OCI-LY7 (cell line): Measurements from ENCODE around the gene GLTP.

Experiments used
- EZH2phosphoT487 ChIP-seq: fragments of 200-600 bp; sonication (generic); IDR thresholded peaks from 2 replicates; pipeline ENCODE4 v1.6.1; 2018; ENCODE audit warnings: low read depth, borderline replicate concordance, mild to moderate bottlenecking, mixed run types, antibody characterized with exemption, low read length, moderate library complexity, mixed read lengths
- TF ChIP-seq, protein P1 (sequence below): fragments of 200-600 bp; sonication (generic); conservative IDR thresholded peaks from 2 replicates; pipeline ENCODE4 v1.5.1; 2014; ENCODE audit warnings: mild to moderate bottlenecking, antibody characterized with exemption, low read length, moderate library complexity, mixed read lengths

DNA sequence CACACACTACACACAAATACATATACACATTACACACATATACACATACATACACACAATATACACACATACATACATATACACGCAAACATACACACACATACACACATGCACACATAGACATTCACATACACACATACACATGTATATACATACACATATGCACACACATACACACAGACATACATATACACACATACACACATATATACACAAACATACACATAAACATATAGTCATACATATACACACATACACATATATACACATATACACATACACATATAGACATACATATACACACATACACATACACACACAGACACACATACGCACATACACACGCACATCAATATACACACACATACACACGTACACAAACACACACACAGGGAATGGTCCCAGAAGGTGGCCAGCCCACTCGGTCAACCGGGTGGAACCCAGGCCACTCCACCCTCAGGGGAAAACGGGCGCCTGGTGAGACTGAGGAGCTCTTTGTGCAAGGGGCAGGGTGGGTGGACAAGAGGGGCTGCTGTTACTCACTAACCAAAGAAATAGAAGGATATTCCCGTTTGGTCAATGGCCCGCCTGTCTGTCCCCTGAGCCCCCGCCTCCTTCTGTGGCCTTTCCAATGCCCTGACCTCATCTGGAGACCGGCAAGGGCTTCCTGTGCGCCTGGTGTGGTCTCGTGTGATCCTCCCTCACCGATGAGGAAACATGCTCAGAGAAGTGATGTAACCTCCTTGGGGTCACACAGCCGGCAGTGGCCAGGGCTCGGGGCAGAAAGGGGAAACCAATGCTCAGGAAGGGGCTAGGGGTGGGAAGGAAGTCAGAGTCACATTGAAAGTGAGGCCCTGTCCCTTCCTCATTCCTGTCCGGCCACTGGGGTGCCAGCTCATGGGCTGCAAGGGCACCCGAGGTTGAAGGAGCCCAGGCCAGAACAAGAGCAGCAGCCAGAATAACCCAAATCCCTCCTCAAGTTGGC lies 52.5 kb downstream of the GLTP start:
- TF ChIP-seq, protein P1, sequence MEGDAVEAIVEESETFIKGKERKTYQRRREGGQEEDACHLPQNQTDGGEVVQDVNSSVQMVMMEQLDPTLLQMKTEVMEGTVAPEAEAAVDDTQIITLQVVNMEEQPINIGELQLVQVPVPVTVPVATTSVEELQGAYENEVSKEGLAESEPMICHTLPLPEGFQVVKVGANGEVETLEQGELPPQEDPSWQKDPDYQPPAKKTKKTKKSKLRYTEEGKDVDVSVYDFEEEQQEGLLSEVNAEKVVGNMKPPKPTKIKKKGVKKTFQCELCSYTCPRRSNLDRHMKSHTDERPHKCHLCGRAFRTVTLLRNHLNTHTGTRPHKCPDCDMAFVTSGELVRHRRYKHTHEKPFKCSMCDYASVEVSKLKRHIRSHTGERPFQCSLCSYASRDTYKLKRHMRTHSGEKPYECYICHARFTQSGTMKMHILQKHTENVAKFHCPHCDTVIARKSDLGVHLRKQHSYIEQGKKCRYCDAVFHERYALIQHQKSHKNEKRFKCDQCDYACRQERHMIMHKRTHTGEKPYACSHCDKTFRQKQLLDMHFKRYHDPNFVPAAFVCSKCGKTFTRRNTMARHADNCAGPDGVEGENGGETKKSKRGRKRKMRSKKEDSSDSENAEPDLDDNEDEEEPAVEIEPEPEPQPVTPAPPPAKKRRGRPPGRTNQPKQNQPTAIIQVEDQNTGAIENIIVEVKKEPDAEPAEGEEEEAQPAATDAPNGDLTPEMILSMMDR = no peak
- TF ChIP-seq EZH2phosphoT487 = no peak
